Inferior parietal cortex (tissue), 1 donor: ENCODE data around the gene KNCN.
A peak's percentile ranks its signal among the peaks of the same experiment; 100 is the strongest.

Experiments used
- DNase-seq: peaks from one replicate; pipeline ENCODE4 v3.0.0-alpha.2; 2016; ENCODE audit errors: extremely low spot score

KNCN gene

GRCh38 chr1:46523496-46524353, 27.7 kb downstream of the KNCN start:
- DNase-seq: no peak

- no peak for DNase-seq
Measured at GRCh38 chr1:46522969-46523320, 28.5 kb downstream of the KNCN start.

GRCh38 chr1:46522184-46522968, 29.1 kb downstream of the KNCN start:
- DNase-seq: peak; percentile 59

- DNase-seq: no peak
Measured at GRCh38 chr1:46521414-46521813, 30.0 kb downstream of the KNCN start.

GRCh38 chr1:46520063-46520911, 31.2 kb downstream of the KNCN start:
- no peak for DNase-seq

GRCh38 chr1:46519209-46519608, 32.2 kb downstream of the KNCN start:
- no peak for DNase-seq

GRCh38 chr1:46517932-46518498, 33.4 kb downstream of the KNCN start:
- DNase-seq: no peak

GRCh38 chr1:46517010-46517600, 34.3 kb downstream of the KNCN start:
- no peak for DNase-seq

GRCh38 chr1:46516200-46516950, 35.1 kb downstream of the KNCN start:
- DNase-seq: no peak

- no peak for DNase-seq
Measured at GRCh38 chr1:46515576-46515975, 35.9 kb downstream of the KNCN start.

- no peak for DNase-seq
Measured at GRCh38 chr1:46513536-46513935, 37.9 kb downstream of the KNCN start.

GRCh38 chr1:46512792-46513190, 38.7 kb downstream of the KNCN start:
- DNase-seq: no peak

GRCh38 chr1:46512135-46512791, 39.2 kb downstream of the KNCN start:
- DNase-seq: no peak

- no peak for DNase-seq
Measured at GRCh38 chr1:46510998-46511365, 40.5 kb downstream of the KNCN start.

- no peak for DNase-seq
Measured at GRCh38 chr1:46510341-46510997, 41.0 kb downstream of the KNCN start.

- DNase-seq: no peak
Measured at GRCh38 chr1:46508757-46509156, 42.7 kb downstream of the KNCN start.

- no peak for DNase-seq
Measured at GRCh38 chr1:46506470-46507219, 44.8 kb downstream of the KNCN start.

GRCh38 chr1:46503421-46503820, 48.0 kb downstream of the KNCN start:
- no peak for DNase-seq

- no peak for DNase-seq
Measured at GRCh38 chr1:46501528-46501927, 49.9 kb downstream of the KNCN start.
